NAMALWA (cell line): ENCODE results near the gene EIPR1.
A peak's percentile ranks its signal among the peaks of the same experiment; 100 is the strongest.
"Not testable (repeated sequence)": the region's sequence is repeated elsewhere in the genome, so short reads cannot be mapped to it uniquely, and the experiment has no call there.

Experiments
- DNase-seq: peaks from one replicate; pipeline ENCODE4 v3.0.0-alpha.2; 2015; ENCODE audit warnings: low spot score

The EIPR1 gene

DNA sequence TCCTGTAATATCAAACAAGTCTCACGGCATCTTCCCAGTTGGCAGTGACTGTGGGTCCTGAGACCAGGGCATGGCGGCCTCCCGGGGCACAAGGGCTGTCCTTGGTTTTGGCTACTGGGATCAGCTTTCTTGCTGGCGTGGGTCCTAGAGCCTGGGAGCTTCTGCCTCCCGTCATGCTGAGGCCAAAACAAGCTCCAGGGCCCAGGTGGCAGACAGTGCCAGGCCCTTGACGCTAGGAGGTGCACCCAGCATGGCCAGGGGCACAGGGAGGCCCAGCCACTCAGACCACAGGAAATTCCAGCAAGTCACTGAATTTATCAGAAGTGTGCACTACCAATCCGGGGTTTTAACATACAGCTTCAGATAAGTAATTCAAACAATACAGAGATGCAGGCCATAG is 184.7 kb downstream of the EIPR1 start:
- no peak for DNase-seq

DNA sequence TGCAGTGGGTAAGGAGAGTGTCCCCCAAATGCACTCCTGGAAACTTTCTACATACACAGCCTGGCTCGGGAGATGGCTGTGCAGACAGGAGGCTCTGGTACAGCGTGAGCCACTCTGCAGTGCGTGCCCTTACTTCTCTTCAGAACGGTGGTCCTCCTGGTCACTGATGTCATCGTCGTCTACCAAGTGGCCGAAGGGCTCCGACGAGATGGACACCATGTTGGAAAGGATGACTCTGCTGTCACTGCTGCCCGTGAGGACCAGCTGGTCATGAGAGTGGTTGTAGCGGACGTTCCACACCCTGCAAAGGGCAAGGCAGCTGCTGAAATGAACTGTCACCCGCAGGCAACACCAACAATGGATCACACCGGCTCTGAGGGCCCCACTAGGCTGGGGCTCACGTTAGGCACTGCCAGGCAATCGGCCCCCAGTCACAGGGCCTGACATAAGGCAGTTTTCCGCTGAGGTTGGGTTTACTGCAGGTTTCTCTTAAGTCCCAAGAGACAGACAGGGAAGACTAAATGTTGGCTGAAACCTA is 185.3 kb downstream of the EIPR1 start:
- no peak for DNase-seq

DNA sequence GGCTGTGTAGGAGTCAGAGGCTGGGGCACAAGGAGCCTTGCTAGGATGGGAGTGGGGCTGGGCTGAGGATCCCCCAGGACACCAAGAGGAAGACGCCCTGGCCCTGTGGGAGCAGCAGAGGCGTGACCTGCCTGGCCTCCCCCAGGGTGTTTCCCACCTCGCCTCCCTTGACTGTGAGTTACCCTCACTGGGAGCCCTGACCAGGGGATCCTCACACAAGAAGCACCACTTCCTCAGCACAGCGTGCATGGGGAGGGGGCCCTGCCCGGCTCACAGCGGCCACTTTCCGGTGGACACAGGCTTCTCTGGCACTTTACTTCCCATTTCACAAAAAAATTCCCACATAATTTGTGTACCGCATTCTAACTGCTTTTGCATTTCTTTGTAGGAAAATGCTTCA is 187.7 kb downstream of the EIPR1 start:
- DNase-seq, result no peak

DNA sequence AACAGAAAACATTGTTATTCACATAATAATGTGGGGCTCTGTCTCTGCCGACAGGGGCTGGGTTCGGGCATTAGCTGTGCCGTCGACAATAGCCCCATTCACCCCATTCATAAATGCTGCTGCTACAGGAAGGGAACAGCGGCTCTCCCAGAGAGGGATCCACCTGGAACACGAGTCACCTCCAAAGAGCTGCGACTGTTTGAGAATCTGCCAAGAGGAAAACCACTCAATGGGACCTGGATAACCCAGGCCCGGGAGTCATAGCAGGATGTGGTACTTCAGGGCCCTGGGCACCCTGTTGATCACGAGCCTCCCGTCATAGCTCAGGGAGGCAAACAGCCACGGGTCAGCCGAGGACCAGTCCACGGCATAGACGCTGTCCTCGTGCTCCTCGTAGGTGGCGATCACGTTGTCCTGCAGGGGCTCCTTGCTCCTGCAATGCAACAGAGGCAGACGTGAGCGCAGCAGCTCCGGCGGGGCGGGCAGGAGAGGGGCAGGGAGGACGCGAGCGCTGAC is 188.5 kb downstream of the EIPR1 start:
- no peak for DNase-seq

DNA sequence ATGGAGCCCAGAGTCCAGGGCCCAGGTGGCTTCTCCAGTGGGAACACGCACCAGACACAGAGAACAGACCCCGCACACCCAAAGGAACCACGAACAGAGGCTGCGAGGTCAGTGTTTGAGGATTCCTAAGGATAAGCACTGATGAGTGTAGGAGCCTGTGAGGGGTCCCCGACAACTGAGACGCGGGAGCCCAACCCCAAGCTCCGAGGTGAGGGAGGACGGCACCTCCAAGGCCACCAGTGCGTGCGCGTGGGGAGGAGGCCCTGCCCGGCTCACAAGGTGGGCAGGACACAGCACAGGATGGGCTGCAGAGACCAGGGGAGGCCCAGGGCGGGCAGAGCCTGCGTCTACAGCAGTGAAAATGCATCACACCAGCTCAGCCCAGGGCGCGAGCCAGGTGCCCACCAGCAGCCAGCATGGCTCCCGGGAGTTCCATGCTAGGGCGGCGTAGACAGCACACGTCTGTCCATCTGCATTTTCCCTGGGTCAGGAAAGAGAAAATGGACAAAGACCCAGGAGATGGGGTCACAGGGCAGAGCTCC is 189.1 kb downstream of the EIPR1 start:
- no peak for DNase-seq

DNA sequence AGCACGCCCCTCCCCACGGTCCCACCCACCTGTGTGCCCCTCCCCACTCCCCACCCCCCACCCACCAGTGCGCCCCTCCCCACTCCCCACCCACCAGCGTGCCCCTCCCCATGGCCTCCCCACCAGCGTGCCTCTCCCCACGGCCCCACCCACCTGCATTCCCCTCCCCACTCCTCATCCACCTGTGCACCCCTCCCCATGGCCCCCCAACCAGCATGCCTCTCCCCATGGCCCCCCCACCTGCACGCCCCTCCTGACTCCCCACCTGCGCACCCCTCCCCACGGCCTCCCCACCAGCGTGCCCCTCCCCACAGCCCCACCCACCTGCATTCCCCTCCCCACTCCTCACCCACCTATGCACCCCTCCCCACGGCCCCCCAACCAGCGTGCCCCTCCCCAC is 190.2 kb downstream of the EIPR1 start:
- no peak for DNase-seq

DNA sequence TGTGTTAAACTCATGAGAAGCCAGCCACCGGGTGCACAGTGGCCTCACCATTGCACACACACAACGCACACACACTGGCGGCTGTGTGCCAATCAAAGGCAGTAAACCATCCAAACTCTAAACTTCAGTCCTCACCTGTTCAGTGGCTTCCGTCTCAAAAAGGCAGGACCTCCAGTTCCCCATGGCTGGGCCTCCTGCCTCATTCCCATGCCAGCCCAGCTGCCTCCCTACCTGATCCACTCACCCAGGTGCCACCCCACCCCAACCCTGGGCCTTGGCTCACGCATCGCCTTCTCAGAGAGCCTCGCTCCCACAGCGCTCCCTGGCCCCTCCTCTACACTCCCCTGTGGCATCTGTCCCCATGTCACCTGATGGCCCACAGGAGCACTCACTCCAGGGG is 190.9 kb downstream of the EIPR1 start:
- no peak for DNase-seq

DNA sequence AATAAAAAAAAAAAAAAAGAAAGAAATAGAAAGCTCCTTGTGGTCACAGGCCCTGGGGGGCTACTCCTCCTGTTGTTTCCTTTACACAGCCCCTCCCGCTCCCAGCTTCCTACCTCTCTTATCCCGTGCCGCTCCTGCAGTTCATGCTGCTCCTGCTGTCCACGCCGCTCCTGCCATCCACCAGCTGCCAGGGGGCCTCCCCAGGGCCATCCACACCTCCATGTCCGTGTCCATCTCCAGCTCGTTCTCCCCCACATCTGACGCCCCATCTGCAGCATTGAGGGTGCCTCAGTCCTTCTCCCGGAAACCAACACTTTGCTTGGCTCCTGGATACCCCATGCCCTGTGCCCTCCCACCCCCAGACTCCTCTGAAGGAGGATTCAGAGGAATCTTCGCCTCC is 191.7 kb downstream of the EIPR1 start:
- DNase-seq, result no peak

DNA sequence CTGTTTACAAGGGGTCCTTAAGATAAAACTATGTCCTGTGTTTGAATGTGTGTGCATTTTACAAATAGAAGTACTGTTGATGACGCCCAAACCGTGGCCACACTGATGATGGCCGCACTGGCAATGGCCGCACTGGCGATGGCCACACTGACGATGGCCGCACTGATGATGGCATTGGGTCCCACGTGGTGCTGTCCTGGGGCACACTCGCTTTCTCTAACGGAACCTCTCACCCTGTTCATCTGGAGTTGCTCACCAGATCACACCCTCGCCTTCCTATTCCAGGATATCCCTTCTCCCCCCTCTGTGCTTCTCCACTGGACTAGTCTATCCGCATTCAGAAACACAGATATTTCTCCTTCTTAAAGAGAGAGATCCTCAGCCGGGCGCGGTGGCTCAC is 192.4 kb downstream of the EIPR1 start:
- DNase-seq, result no peak

DNA sequence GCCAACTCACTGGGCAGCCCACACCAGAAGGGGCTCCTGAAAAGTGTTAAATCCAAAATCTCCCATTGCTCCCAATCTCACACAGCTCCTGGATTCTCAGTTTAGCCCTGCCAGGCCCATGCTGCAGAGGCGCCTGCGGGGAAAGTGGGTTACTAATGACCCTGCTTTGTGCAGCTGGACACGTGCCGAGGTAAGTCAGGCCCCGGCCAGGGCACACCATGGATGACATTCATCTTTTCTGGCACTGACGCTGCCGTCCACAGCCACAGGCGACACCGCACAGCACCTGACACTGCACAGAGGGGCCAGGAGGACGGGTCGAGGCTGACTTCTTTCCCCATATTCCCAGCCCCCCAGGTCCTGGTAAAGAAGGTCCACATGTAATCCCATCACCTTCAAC is 193.5 kb downstream of the EIPR1 start:
- DNase-seq, result no peak

DNA sequence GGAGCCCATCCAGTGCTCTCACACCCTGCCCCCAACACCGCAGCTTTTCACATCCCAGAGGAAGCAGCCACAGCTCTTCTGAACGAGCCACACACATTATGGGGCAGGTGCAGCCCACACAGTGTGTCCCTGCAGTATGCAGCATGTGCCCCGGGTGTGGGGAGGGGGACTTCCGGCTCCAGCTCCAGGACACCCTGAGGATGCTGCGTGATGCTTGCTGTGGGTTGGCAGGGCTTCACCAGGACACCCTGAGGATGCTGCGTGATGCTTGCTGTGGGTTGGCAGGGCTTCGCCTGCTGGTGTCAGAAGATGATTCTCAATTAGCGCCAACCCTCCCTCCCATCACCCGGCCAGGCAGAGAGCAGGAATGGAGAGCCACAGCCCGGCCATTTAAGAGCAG is 193.9 kb downstream of the EIPR1 start:
- DNase-seq, result no peak

DNA sequence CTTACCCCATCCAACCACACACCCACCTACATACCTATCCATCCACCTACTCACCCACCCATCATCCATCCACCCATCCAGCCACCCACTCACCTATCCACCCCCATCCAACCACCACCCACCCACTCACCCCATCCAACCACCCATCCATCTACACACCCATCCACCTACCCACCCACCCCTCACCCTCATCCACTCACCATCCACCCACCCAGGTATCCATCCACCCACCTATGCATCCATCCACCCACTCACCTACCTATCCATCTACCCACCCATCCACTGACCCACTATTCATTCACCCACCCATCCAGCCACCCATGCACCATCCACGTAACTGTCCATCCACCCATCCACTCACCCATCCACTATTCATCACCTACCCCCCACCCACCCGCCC is 194.8 kb downstream of the EIPR1 start:
- no peak for DNase-seq

DNA sequence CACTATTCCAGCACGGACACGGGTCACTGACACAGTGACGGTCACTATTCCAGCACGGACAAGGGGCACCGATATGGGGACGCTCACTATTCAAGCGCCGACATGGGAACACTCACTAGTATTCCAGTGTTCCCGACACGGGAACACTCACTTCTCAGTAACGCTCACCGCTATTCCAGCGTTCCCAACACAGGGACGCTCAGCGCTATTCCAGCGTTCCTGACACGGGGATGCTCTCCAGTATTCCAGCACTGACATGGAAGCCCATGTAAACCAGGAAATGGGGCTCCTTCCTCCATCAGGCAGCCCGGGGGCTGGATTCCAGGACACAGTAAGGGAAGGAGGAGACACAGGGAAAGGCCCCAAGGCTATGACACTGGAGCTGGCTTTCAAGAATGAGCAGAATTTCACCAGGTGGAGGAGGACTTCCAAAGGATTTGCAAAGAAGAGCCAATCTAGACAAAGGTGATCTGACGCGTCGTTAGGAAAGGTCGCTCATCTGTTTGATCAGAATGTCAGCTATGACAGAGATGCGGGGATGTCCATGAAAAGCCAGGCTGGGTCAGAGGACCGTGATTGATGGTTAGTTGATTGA is 196.1 kb downstream of the EIPR1 start:
- DNase-seq, result no peak

DNA sequence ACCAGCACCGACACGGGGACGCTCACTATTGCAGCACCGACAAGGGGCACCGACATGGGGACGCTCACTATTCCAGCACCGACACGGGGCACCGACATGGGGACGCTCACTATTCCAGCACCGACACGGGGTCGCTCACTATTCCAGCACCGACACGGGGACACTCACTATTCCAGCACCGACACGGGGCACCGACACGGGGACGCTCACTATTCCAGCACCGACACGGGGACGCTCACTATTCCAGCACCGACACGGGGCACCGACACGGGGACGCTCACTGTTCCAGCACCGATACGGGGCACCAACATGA is 196.8 kb downstream of the EIPR1 start:
- DNase-seq, result not testable (repeated sequence)

DNA sequence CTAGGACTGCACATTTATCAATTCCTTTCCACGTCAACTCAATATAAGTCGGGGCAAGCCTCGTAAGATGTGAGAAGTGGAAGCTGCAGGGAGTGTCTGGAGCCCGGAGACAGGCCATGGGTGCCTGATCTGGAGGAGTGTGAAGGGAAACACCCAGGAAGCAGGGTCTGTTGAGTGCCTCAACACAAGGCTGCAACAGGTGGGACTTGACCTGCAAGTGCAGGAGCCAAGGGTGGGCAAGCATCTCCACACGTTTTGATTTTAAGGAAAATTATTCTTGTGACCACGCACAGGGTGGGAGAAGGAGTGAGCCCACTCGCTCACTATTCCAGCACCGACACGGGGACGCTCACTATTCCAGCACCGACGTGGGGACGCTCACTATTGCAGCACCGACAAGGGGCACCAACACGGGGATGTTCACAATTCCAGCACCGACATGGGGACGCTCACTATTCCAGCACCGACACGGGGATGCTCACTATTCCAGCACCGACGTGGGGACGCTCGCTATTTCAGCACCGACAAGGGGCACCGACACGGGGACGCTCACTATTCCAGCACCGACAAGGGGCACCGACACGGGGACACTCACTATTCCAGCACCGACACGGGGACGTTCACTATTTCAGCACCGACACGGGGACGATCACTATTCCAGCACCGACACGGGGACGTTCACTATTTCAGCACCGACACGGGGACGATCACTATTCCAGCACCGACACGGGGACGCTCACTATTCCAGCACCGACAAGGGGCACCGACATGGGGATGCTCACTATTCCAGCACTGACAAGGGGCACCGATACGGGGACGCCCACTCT is 197.3 kb downstream of the EIPR1 start:
- DNase-seq, result no peak

DNA sequence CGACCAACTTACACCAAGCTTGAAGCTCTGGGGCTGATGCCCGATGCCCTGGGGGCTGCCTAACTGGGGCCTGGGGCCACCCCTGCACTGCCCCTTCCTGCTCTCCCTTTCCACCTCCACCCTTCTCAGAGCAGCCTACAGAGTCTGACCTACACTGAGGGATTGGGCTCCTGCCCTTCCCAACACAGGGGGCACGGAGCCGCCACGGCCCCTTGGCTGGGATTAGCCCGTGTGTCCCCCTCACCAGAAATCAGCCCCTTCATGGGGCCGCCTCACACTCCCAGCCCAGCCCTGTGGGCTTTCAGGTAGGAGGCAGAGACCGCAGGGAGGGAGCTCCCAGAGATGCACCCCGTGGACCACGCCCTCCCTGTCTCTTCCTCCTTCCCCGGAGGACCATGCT is 198.0 kb downstream of the EIPR1 start:
- no peak for DNase-seq

DNA sequence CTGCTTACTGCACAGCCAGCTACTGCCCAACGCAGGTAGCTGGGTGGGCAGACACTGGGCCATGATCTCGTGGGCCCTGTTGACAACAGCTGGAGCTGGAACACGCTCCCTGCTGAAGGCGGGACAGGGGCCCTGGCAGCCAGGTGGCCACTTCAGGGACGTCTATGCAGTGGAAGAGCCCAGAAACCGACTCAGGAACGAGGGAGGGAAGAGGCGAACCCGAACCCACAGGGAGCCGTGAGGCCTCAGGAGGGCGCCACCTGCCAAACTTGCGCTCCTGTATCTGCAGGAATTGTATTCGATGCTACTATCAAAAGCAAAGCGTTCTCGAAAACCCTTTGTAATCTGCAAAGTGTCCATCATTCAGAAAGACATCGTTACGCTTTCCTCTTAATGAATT is 198.4 kb downstream of the EIPR1 start:
- DNase-seq, result peak; percentile 14

DNA sequence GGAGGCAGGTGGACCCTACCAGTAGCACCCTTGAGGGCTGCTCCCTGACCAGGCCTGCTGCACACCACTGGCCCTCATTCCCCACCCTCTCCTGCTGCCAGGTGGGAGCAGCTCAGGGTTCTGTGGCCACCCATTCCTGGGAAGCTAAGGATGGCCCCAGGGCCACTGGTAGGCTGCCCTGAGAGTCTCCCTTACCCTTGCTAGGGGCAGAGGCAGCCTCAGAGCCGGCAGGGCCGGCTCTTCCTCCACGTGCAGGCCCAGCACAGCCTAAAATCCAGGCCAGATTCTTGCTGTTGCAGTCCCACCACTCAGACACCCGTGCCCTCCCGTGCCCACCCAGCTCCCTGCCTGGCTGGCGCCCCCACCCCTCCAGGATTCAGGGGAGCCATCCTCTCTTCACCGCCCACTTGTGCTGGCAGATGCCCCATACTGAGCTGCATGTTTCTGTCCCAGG is 199.0 kb downstream of the EIPR1 start:
- no peak for DNase-seq

DNA sequence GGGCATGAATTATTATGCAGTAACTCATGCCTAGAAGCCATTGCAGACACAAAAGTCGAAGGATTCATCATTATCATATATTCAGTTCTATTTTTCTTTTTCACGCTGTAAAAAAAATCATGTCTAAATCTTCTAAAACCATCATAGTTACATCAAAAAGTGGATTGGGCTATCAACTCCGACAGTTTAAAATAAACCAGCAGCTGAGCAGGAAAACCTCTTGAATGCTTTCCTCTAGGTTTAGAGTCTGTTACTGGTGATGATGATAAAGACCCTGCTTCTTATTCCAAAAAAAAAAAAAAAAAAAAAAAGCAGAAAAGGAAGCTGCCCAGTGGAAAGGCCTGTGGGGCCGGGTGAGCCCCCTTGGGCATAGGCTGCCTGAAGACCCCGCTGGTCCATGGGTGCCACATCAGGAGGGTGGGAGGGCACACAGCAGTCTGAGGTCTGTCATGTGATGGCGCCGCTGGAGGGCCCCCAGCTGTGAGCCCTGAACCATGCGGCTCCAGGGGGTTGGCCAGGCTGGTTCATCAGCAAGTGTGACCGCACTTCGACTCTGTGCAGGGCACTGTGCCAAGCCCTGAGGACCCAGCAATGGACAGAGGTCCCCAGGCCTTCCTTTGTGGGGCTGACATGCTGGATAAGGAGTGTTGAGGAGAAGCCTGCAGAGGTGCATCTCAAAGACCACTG is 199.6 kb downstream of the EIPR1 start:
- no peak for DNase-seq

DNA sequence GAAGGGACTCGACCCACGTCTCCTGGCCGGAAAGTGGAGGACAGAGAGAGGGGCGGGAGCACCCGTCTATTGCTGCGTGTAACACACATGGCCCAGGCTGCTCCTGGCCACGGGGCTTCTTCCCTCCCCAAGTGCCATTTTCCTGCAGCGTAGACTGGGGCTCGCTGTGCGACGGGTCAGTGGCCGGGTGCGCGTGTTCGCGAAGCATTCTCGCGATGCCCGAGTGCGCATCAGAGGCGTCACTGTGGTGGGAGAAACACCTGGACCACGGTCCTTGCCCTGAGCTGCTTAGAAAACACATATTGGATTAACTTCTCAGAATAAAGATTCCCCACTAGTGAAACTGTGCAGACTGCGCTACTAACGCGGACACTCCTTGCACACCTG is 200.8 kb downstream of the EIPR1 start:
- no peak for DNase-seq

DNA sequence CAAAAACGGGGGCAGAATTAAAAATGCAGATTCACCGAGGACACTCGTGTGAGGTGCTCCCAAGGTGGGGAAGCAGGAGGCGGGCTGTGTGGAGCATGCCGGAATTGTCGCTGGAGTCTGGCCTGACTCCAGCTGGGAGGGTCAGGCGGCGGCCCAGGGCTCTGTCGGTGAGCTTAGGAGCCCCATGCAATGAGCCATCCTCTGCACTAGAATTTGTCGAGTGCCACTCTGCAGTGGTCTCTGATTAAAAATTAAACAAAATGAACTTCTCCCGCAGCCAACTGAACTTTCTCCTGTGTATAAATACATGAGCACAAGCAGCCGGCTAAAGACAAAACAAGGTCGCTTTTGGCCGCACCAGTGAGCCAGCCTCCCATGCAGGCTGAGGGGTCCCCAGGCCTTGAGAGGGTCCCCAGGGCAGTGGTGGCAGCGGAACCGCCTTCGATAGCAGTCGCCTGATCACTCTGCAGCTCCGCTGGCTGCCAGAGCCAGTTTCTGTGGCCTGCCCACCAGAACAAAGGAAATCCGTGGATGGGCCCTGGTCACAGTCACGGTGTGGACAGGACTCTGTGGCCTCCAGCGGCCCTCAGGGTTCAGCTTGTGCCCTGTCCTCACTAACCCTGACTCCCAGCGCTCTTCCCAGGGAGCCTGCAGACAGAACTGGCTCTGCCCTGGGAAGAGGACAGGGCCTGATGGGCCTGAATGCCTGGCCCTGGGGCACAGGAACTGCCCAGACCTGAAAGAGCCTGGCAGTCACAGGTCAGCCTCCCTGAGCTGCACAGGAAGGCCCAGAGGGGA is 201.3 kb downstream of the EIPR1 start:
- DNase-seq, result no peak

DNA sequence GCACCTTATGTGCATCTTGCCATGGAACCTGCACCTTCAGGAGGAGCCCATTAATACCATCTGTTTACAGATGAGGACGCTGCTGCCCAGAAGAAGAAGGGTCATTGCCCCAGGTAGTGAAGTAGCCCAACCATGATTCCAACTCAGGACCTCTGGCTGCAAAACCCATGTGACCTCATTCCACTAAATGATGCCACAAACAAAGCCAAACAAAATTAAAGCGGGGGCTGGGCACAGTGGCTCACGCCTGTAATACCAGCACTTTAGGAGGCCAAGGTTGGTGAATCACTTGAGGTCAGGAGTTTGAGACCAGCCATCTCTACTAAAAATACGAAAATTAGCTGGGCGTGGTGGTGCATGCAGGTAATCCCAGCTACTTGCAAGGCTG is 202.1 kb downstream of the EIPR1 start:
- no peak for DNase-seq
